Subcutaneous adipose tissue (tissue), 4 donors: ENCODE results near the gene MGAT5. TPM values are rescaled to one million over a fixed set of nuclear protein-coding genes. Genes with fewer than 3 reads are reported as not detected.

ENCODE experiments used
- CTCF ChIP-seq: fragments of 450-650 bp; IDR thresholded peaks from one replicate; pipeline ENCODE4 v1.5.1; 2016; ENCODE audit warnings: low read depth, mild to moderate bottlenecking, control low read depth, antibody characterized with exemption, moderate library complexity
- total RNA-seq, 4 donors: library from RNA; depleted of rRNA; stranded (reverse); fragments of >200 nt; gene quantifications; one replicate each; pipeline ENCODE4 v1.1.0, GENCODE V29; 2016

Gene MGAT5
- total RNA-seq, 4 donors from 2014 or later, result 22.0 to 42.8 (median 32.2) TPM

DNA sequence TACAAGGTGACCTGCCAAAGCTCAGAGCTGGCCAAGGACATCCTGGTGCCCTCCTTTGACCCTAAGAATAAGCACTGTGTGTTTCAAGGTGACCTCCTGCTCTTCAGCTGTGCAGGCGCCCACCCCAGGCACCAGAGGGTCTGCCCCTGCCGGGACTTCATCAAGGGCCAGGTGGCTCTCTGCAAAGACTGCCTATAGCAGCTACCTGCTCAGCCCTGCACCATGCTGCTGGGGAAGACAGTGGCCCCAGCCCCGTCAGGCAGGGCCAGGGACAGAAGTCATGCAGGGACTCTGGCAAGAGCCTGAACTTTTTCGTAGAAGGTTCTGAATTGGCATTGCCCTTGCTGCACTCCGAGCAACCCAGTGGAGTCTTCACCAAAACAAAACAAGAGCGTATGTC lies 194.8 kb downstream of the MGAT5 start:
- TF ChIP-seq CTCF, result no peak

DNA sequence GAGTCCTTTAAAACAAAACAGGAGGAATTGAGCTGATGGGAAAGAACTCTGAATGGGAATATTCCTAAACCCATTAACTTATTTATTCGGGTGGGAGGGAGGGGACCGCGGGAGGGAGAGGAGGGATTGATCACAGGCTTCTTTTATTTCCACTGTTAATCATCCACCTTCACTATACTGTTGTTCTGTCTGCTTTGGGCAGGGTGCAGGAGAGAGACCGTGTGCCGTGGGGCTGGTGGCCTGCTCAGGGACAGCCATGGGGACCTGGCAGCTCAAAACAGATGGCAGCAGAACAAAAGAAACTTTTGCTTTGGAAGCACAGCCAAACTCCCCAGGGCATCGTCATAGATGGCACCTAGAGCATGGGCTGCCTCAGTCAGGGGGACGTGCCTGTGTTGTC lies 195.3 kb downstream of the MGAT5 start:
- TF ChIP-seq CTCF, result no peak

GRCh38 chr2:134449751-134450513 lies 196.1 kb downstream of the MGAT5 start:
- no peak for TF ChIP-seq CTCF

DNA sequence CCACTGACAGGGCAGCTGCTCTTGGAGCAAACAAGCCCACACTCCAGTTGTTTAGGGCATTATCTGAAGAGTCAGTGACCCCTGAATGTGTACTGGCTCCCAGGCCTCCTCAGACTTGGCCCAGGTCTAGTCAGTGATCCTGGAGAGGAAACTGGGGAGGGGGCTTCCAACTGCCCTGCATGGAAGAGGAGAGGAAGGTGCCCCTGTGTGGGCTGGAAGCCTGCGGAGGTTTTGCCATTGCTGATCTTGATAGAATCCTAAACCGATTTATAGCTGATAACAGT lies 197.4 kb downstream of the MGAT5 start:
- no peak for TF ChIP-seq CTCF

- no peak for TF ChIP-seq CTCF
These were observed 198.3 kb downstream of the MGAT5 start for GRCh38 chr2:134452042-134452733.

GRCh38 chr2:134453476-134453875 lies 199.6 kb downstream of the MGAT5 start:
- no peak for TF ChIP-seq CTCF

DNA sequence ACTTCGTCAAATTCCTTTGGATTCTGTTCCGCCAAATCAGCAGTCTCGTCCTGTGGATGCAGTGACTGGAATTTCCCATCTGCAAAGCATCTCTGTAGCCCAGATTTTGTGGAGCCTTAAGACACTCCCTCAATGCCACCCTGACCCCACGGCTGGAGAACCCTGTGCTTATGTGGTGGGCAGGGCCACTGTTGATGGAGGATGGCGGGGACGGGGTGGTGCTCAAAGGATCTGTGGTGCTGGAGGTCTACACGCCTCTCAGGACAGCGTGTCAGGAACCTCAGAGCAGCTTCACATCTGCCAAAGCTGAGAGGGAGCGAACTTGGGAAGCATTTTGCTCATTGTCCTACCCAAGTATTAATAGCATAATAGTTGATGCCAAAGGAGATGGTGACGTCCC lies 200.1 kb downstream of the MGAT5 start:
- no peak for TF ChIP-seq CTCF
